ENCODE measurements around the gene TARP.

Gene TARP

GRCh38 chr7:38229884-38230642, 43.4 kb downstream of the TARP start:
- H3K9me3 ChIP-seq (ENCODE audit: control insufficient read depth in 2 of 2, insufficient read depth in 1 of 2, low read depth in 1 of 2, low read length in 1 of 2), result no peaks in the 10 kb centered on the region
- peaks cover 4 to 7% of the 10 kb centered on the region in 2 donors for H3K36me3 ChIP-seq (ENCODE audit: control insufficient read depth in 2 of 2, insufficient read depth in 2 of 2, low read length in 1 of 2)
- H3K27ac ChIP-seq (ENCODE audit: low read depth in 2 of 2, low read length in 1 of 2), result no peak overlapping the region
- H3K27me3 ChIP-seq (ENCODE audit: control insufficient read depth in 1 of 2, insufficient read depth in 2 of 2, low read length in 2 of 2), result no peaks in the 10 kb centered on the region
- no peaks in the 10 kb centered on the region for H3K4me1 ChIP-seq (ENCODE audit: control insufficient read depth in 2 of 2, insufficient read depth in 2 of 2, low read length in 1 of 2)
- 86 to 91% methylated on average over 6 of the region's 6 CpGs for WGBS, 2 donors
- H3K4me3 ChIP-seq (ENCODE audit: low read depth in 1 of 2, low read length in 2 of 2), result no peak overlapping the region

DNA sequence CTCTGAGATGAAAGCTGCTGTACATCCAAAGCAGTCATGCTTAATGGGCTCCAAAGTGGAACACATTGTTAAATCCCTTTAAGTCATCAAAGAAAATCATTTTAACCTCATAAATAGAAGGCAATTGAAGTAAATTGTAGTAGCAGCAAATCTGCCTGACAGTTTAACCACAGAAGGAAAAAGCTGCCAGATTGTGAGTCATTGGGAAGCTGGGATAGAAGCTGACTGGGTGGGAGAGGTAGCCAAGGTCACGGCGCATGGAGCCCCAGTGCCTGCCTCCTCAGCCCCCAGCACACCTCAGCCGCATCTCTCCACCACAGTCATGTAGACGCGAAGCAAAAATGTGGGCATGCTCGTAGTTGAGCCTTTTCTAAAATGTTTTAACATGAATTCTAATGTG, 44.0 kb downstream of the TARP start:
- Histone ChIP-seq H3K9me3 (ENCODE audit: control insufficient read depth in 2 of 2, insufficient read depth in 1 of 2, low read depth in 1 of 2, low read length in 1 of 2) (no peaks in the 10 kb centered on the region), H3K36me3 (ENCODE audit: control insufficient read depth in 2 of 2, insufficient read depth in 2 of 2, low read length in 1 of 2) (peaks cover 4 to 7% of the 10 kb centered on the region in 2 donors), H3K4me1 (ENCODE audit: control insufficient read depth in 2 of 2, insufficient read depth in 2 of 2, low read length in 1 of 2) (no peaks in the 10 kb centered on the region), H3K27ac (ENCODE audit: low read depth in 2 of 2, low read length in 1 of 2) (no peak overlapping the region), H3K4me3 (ENCODE audit: low read depth in 1 of 2, low read length in 2 of 2) (no peak overlapping the region), H3K27me3 (ENCODE audit: control insufficient read depth in 1 of 2, insufficient read depth in 2 of 2, low read length in 2 of 2) (no peaks in the 10 kb centered on the region)
- WGBS, 2 donors, result 93 to 97% methylated on average over 6 of the region's 6 CpGs

DNA sequence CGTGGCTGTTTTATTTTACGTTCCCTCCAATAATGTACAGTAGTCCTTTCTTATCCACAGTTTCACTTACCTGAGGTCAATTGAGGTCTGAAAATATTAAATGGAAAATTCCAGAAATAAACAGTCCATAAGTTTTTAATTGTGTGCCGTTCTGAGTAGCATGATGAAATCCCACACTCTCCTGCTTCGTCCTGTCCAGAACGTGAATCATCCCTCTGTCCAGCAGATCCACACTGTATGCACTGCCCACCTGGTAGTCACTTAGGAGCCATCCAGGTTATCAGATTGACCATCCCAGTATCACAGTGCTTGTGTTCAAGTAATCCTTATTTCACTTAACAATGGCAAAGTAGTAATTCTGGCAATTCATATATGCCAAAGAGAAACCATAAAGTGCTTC, 49.0 kb downstream of the TARP start:
- H3K27me3 ChIP-seq (ENCODE audit: control insufficient read depth in 1 of 2, insufficient read depth in 2 of 2, low read length in 2 of 2), result no peaks in the 10 kb centered on the region
- H3K27ac ChIP-seq (ENCODE audit: low read depth in 2 of 2, low read length in 1 of 2), result no peak overlapping the region
- WGBS, 2 donors, result 82 to 84% methylated on average over 5 of the region's 5 CpGs
- no peaks in the 10 kb centered on the region for H3K9me3 ChIP-seq (ENCODE audit: control insufficient read depth in 2 of 2, insufficient read depth in 1 of 2, low read depth in 1 of 2, low read length in 1 of 2)
- no peak overlapping the region for H3K4me3 ChIP-seq (ENCODE audit: low read depth in 1 of 2, low read length in 2 of 2)
- no peaks in the 10 kb centered on the region for H3K4me1 ChIP-seq (ENCODE audit: control insufficient read depth in 2 of 2, insufficient read depth in 2 of 2, low read length in 1 of 2)
- H3K36me3 ChIP-seq (ENCODE audit: control insufficient read depth in 2 of 2, insufficient read depth in 2 of 2, low read length in 1 of 2), result peaks cover 9 to 10% of the 10 kb centered on the region in 2 donors

- 89 to 91% methylated on average over 2 of the region's 2 CpGs for WGBS, 2 donors
- no peaks in the 10 kb centered on the region for H3K27me3 ChIP-seq (ENCODE audit: control insufficient read depth in 1 of 2, insufficient read depth in 2 of 2, low read length in 2 of 2)
Observed at GRCh38 chr7:38223306-38223705, 50.1 kb downstream of the TARP start.

DNA sequence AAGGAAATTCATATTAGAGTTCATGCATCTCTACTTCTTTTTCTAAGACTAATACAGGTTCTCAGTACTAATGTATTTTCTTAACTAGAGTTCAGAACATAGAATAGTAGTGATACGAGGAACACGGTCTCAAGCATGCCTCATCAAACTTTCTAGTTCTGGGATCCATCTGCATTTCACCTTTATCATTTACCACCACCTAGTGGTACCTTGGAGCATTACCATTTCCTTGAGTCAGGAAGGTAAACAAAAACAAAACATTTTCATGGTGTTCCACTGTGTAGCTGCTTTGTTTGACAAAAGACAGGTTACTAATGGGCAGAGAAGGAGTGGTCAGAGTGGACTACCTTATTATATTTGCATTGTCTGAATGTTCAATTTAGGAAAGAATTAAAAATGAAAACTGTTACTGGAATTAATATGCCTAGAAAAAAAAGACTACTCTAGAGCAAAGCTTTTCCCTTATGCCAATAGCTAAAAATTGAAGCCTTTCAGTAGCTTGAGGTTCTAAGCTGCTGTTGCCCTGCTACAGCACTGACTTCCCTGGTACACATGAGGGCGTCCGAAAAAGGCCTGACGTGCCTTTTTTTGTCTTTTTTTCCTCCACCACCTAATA, 50.8 kb downstream of the TARP start:
- Histone ChIP-seq H3K4me3 (ENCODE audit: low read depth in 1 of 2, low read length in 2 of 2) (no peak overlapping the region), H3K27ac (ENCODE audit: low read depth in 2 of 2, low read length in 1 of 2) (no peak overlapping the region), H3K27me3 (ENCODE audit: control insufficient read depth in 1 of 2, insufficient read depth in 2 of 2, low read length in 2 of 2) (no peaks in the 10 kb centered on the region), H3K9me3 (ENCODE audit: control insufficient read depth in 2 of 2, insufficient read depth in 1 of 2, low read depth in 1 of 2, low read length in 1 of 2) (no peaks in the 10 kb centered on the region), H3K4me1 (ENCODE audit: control insufficient read depth in 2 of 2, insufficient read depth in 2 of 2, low read length in 1 of 2) (no peaks in the 10 kb centered on the region), H3K36me3 (ENCODE audit: control insufficient read depth in 2 of 2, insufficient read depth in 2 of 2, low read length in 1 of 2) (peaks cover 6 to 10% of the 10 kb centered on the region in 2 donors)
- 61 to 64% methylated on average over 5 of the region's 5 CpGs for WGBS, 2 donors

More at GRCh38 chr7:38223306-38223705, 50.1 kb downstream of the TARP start:
- Histone ChIP-seq H3K9me3 (ENCODE audit: control insufficient read depth in 2 of 2, insufficient read depth in 1 of 2, low read depth in 1 of 2, low read length in 1 of 2) (no peaks in the 10 kb centered on the region), H3K27ac (ENCODE audit: low read depth in 2 of 2, low read length in 1 of 2) (no peak overlapping the region), H3K4me3 (ENCODE audit: low read depth in 1 of 2, low read length in 2 of 2) (no peak overlapping the region), H3K36me3 (ENCODE audit: control insufficient read depth in 2 of 2, insufficient read depth in 2 of 2, low read length in 1 of 2) (peaks cover 6 to 10% of the 10 kb centered on the region in 2 donors), H3K4me1 (ENCODE audit: control insufficient read depth in 2 of 2, insufficient read depth in 2 of 2, low read length in 1 of 2) (no peaks in the 10 kb centered on the region)

- H3K27me3 ChIP-seq (ENCODE audit: control insufficient read depth in 1 of 2, insufficient read depth in 2 of 2, low read length in 2 of 2), result no peaks in the 10 kb centered on the region
- H3K4me1 ChIP-seq (ENCODE audit: control insufficient read depth in 2 of 2, insufficient read depth in 2 of 2, low read length in 1 of 2), result no peaks in the 10 kb centered on the region
- peaks cover 5 to 9% of the 10 kb centered on the region in 2 donors for H3K36me3 ChIP-seq (ENCODE audit: control insufficient read depth in 2 of 2, insufficient read depth in 2 of 2, low read length in 1 of 2)
- H3K9me3 ChIP-seq (ENCODE audit: control insufficient read depth in 2 of 2, insufficient read depth in 1 of 2, low read depth in 1 of 2, low read length in 1 of 2), result no peaks in the 10 kb centered on the region
- WGBS, 2 donors, result 76% methylated on average over 3 of the region's 3 CpGs
- H3K27ac ChIP-seq (ENCODE audit: low read depth in 2 of 2, low read length in 1 of 2), result no peak overlapping the region
- no peak overlapping the region for H3K4me3 ChIP-seq (ENCODE audit: low read depth in 1 of 2, low read length in 2 of 2)
Observed at GRCh38 chr7:38220452-38220851, 53.0 kb downstream of the TARP start.

GRCh38 chr7:38217672-38218071, 55.8 kb downstream of the TARP start:
- WGBS, 2 donors, result 50 to 67% methylated on average over 2 of the region's 2 CpGs
- H3K27ac ChIP-seq (ENCODE audit: low read depth in 2 of 2, low read length in 1 of 2), result no peak overlapping the region
- no peak overlapping the region for H3K4me3 ChIP-seq (ENCODE audit: low read depth in 1 of 2, low read length in 2 of 2)
- H3K27me3 ChIP-seq (ENCODE audit: control insufficient read depth in 1 of 2, insufficient read depth in 2 of 2, low read length in 2 of 2), result no peaks in the 10 kb centered on the region
- no peaks in the 10 kb centered on the region for H3K4me1 ChIP-seq (ENCODE audit: control insufficient read depth in 2 of 2, insufficient read depth in 2 of 2, low read length in 1 of 2)
- no peaks in the 10 kb centered on the region for H3K9me3 ChIP-seq (ENCODE audit: control insufficient read depth in 2 of 2, insufficient read depth in 1 of 2, low read depth in 1 of 2, low read length in 1 of 2)
- peaks cover 5 to 9% of the 10 kb centered on the region in 2 donors for H3K36me3 ChIP-seq (ENCODE audit: control insufficient read depth in 2 of 2, insufficient read depth in 2 of 2, low read length in 1 of 2)

GRCh38 chr7:38215735-38216670, 57.4 kb downstream of the TARP start:
- WGBS, 2 donors, result 29 to 41% methylated on average over 5 of the region's 5 CpGs
- no peak overlapping the region for H3K4me3 ChIP-seq (ENCODE audit: low read depth in 1 of 2, low read length in 2 of 2)
- no peaks in the 10 kb centered on the region for H3K9me3 ChIP-seq (ENCODE audit: control insufficient read depth in 2 of 2, insufficient read depth in 1 of 2, low read depth in 1 of 2, low read length in 1 of 2)
- no peaks in the 10 kb centered on the region for H3K4me1 ChIP-seq (ENCODE audit: control insufficient read depth in 2 of 2, insufficient read depth in 2 of 2, low read length in 1 of 2)
- peak overlapping the region in 1 of 2 donors; percentile 44 for H3K27ac ChIP-seq (ENCODE audit: low read depth in 2 of 2, low read length in 1 of 2)
- peaks cover 5 to 6% of the 10 kb centered on the region in 2 donors for H3K36me3 ChIP-seq (ENCODE audit: control insufficient read depth in 2 of 2, insufficient read depth in 2 of 2, low read length in 1 of 2)
- no peaks in the 10 kb centered on the region for H3K27me3 ChIP-seq (ENCODE audit: control insufficient read depth in 1 of 2, insufficient read depth in 2 of 2, low read length in 2 of 2)

- Histone ChIP-seq H3K4me3 (ENCODE audit: low read depth in 1 of 2, low read length in 2 of 2) (no peak overlapping the region), H3K27me3 (ENCODE audit: control insufficient read depth in 1 of 2, insufficient read depth in 2 of 2, low read length in 2 of 2) (no peaks in the 10 kb centered on the region), H3K9me3 (ENCODE audit: control insufficient read depth in 2 of 2, insufficient read depth in 1 of 2, low read depth in 1 of 2, low read length in 1 of 2) (no peaks in the 10 kb centered on the region), H3K36me3 (ENCODE audit: control insufficient read depth in 2 of 2, insufficient read depth in 2 of 2, low read length in 1 of 2) (peaks cover 5 to 6% of the 10 kb centered on the region in 2 donors), H3K4me1 (ENCODE audit: control insufficient read depth in 2 of 2, insufficient read depth in 2 of 2, low read length in 1 of 2) (no peaks in the 10 kb centered on the region), H3K27ac (ENCODE audit: low read depth in 2 of 2, low read length in 1 of 2) (no peak overlapping the region)
- 27 to 46% methylated on average over 1 of the region's 1 CpG for WGBS, 2 donors
Observed at GRCh38 chr7:38215115-38215514, 58.3 kb downstream of the TARP start.
